Parathyroid adenoma (tissue), 2 donors: ENCODE measurements around the gene TIMM44.
A peak's percentile ranks its signal among the peaks of the same experiment; 100 is the strongest.

ENCODE experiments used
- H2AFZ ChIP-seq: fragments of 300-600 bp; sonication (generic); one replicate; pipeline ENCODE4 v1.7.0; 2017; ENCODE audit warnings: antibody characterized with exemption, mild to moderate bottlenecking
- H3K27ac ChIP-seq: fragments of 300-600 bp; sonication (generic); one replicate; pipeline ENCODE4 v1.7.0; 2017
- H3K27me3 ChIP-seq: fragments of 300-600 bp; sonication (generic); one replicate; pipeline ENCODE4 v1.7.0; 2017; ENCODE audit warnings: low read length; ENCODE audit not compliant: control insufficient read depth, insufficient read depth
- H3K36me3 ChIP-seq: fragments of 300-600 bp; sonication (generic); one replicate; pipeline ENCODE4 v1.7.0; 2017; ENCODE audit warnings: low read length; ENCODE audit not compliant: control insufficient read depth, insufficient read depth
- H3K4me1 ChIP-seq: fragments of 300-600 bp; sonication (generic); one replicate; pipeline ENCODE4 v1.7.0; 2017; ENCODE audit warnings: control low read depth
- H3K4me2 ChIP-seq: fragments of 300-600 bp; sonication (generic); one replicate; pipeline ENCODE4 v1.7.0; 2017; ENCODE audit warnings: low read length
- H3K4me3 ChIP-seq: fragments of 300-600 bp; sonication (generic); one replicate; pipeline ENCODE4 v1.7.0; 2017; ENCODE audit warnings: low read depth, low read length
- H3K79me2 ChIP-seq: fragments of 300-600 bp; sonication (generic); one replicate; pipeline ENCODE4 v1.7.0; 2017; ENCODE audit warnings: control low read depth
- H3K9ac ChIP-seq: fragments of 300-600 bp; sonication (generic); one replicate; pipeline ENCODE4 v1.7.0; 2017; ENCODE audit warnings: mild to moderate bottlenecking
- H3K9me3 ChIP-seq: fragments of 300-600 bp; sonication (generic); one replicate; pipeline ENCODE4 v1.7.0; 2017; ENCODE audit warnings: low read length; ENCODE audit not compliant: control insufficient read depth
- TF ChIP-seq, protein P1 (sequence below): fragments of 300-600 bp; sonication (generic); IDR thresholded peaks from one replicate; pipeline ENCODE4 v1.7.0; 2017; ENCODE audit warnings: antibody characterized with exemption, mild to moderate bottlenecking
- donor health status: primary hyperparathyroidism.

Gene TIMM44

DNA sequence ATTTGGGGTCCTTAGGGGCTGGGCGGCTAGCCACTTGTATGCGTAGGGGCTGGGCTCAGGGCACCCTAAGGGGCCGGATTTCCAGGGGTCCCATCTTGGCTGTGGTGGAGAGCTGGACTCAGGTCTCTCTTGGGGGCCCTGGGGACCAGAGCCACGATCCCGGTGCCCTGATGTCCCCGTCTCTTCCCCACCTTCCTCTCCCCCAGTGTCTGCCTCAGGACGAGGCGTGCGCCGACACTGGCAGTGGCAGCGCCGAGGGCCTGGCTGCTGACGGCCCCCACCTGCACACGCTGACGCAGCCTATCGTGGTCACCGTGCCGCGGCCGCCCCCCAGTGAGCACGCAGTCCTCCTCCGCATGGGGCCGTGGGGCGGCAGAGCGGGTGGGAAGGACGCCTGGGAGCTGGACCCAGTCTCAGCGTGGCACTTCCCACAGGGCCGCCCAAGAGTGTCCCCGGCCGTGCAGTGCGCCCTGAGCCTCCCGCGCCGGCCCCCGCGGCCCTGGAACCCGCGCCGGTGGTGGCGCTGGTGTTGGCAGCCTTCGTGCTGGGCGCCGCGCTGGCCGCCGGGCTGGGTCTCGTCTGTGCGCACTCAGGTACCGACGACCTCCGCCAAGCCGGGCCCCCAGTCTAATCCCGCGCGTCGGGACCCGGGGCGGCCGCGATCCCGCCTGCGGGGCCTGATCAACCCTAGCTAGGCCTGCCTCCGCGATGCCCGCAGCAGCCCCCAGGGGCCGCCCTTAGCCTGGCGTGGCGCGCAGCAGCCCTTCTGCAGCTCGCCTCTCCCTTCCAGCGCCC lies 26.0 kb downstream of the TIMM44 start:
- no peaks in the 10 kb centered on the region for H3K36me3 ChIP-seq
- peak overlapping the region; percentile 61 for H3K4me2 ChIP-seq
- peak overlapping the region; percentile 45 for H3K4me3 ChIP-seq
- no peaks in the 10 kb centered on the region for H3K9me3 ChIP-seq
- no peaks in the 10 kb centered on the region for H3K27me3 ChIP-seq
- peak overlapping the region; percentile 83 for H3K27ac ChIP-seq
- peak overlapping the region; percentile 17 for H3K9ac ChIP-seq
- H2AFZ ChIP-seq = peak overlapping the region; percentile 65
- no peaks in the 10 kb centered on the region for H3K79me2 ChIP-seq
- TF ChIP-seq, protein P1, sequence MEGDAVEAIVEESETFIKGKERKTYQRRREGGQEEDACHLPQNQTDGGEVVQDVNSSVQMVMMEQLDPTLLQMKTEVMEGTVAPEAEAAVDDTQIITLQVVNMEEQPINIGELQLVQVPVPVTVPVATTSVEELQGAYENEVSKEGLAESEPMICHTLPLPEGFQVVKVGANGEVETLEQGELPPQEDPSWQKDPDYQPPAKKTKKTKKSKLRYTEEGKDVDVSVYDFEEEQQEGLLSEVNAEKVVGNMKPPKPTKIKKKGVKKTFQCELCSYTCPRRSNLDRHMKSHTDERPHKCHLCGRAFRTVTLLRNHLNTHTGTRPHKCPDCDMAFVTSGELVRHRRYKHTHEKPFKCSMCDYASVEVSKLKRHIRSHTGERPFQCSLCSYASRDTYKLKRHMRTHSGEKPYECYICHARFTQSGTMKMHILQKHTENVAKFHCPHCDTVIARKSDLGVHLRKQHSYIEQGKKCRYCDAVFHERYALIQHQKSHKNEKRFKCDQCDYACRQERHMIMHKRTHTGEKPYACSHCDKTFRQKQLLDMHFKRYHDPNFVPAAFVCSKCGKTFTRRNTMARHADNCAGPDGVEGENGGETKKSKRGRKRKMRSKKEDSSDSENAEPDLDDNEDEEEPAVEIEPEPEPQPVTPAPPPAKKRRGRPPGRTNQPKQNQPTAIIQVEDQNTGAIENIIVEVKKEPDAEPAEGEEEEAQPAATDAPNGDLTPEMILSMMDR = peak; percentile 70
- peaks cover 3% of the 10 kb centered on the region for H3K4me1 ChIP-seq

DNA sequence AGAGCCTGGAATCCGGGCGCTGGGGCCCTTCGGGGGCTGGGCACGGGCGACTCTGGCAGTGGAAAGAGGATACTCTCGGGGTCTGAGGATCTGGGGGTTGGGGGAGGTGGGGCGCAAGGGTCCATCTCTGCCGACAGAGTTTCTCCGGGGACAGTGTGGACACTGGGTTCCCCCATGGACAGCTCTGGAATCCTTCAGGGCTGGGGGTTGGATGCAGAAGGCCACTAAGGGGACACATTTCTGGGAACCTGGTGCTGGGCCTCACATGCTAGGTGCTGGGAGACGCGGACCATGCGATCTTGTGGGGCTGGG lies 26.6 kb downstream of the TIMM44 start:
- H3K36me3 ChIP-seq = no peaks in the 10 kb centered on the region
- H3K9me3 ChIP-seq = no peaks in the 10 kb centered on the region
- H3K9ac ChIP-seq = peak overlapping the region; percentile 17
- H2AFZ ChIP-seq = peak overlapping the region; percentile 65
- no peaks in the 10 kb centered on the region for H3K27me3 ChIP-seq
- peak overlapping the region; percentile 45 for H3K4me3 ChIP-seq
- peaks cover 3% of the 10 kb centered on the region for H3K4me1 ChIP-seq
- H3K4me2 ChIP-seq = peak overlapping the region; percentile 61
- H3K79me2 ChIP-seq = no peaks in the 10 kb centered on the region
- peak overlapping the region; percentile 83 for H3K27ac ChIP-seq
- TF ChIP-seq, protein P1 = no peak

DNA sequence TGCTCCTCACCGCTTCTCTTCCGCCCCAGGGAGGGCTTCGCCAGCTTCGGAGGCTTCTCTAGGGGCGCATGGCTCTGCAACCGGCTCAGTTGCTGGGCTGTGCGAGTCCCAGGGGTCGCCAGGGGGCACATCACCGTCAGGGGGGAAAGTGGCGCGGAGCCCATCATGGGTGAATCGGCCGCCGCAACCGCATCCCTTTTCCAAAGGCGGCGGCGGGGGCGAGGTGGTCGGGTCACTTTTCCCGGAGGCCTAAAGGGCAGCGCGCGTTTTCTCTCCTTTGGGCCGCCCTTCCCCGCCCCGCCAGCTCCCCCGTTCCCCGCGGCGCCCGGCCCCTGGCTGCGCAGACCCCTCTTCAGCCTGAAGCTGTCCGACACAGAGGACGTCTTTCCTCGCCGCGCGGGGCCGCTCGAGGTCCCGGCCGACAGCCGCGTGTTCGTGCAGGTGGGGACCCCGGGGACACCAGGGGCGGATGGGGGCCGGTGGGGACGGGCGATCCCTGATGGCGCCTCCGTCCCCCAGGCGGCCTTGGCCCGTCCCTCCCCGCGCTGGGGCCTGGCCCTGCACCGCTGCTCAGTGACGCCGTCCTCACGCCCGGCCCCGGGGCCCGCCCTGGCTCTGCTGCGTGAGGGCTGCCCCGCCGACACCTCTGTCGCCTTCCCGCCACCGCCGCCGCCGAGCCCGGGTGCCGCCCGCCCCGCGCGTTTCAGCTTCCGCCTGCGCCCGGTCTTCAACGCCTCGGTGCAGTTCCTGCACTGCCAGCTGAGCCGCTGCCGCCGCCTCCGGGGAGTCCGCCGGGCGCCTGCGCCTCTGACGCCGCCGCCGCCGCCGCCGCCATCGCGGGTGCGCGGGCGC lies 27.1 kb downstream of the TIMM44 start:
- TF ChIP-seq, protein P1 = no peak
- Histone ChIP-seq H3K4me3 (peak overlapping the region; percentile 47), H3K27me3 (no peaks in the 10 kb centered on the region), H3K27ac (peak overlapping the region; percentile 83), H3K4me2 (peak overlapping the region; percentile 61), H2AFZ (peak overlapping the region; percentile 65), H3K9me3 (no peaks in the 10 kb centered on the region), H3K4me1 (peaks cover 3% of the 10 kb centered on the region), H3K36me3 (no peaks in the 10 kb centered on the region), H3K9ac (peak overlapping the region; percentile 42), H3K79me2 (no peaks in the 10 kb centered on the region)

DNA sequence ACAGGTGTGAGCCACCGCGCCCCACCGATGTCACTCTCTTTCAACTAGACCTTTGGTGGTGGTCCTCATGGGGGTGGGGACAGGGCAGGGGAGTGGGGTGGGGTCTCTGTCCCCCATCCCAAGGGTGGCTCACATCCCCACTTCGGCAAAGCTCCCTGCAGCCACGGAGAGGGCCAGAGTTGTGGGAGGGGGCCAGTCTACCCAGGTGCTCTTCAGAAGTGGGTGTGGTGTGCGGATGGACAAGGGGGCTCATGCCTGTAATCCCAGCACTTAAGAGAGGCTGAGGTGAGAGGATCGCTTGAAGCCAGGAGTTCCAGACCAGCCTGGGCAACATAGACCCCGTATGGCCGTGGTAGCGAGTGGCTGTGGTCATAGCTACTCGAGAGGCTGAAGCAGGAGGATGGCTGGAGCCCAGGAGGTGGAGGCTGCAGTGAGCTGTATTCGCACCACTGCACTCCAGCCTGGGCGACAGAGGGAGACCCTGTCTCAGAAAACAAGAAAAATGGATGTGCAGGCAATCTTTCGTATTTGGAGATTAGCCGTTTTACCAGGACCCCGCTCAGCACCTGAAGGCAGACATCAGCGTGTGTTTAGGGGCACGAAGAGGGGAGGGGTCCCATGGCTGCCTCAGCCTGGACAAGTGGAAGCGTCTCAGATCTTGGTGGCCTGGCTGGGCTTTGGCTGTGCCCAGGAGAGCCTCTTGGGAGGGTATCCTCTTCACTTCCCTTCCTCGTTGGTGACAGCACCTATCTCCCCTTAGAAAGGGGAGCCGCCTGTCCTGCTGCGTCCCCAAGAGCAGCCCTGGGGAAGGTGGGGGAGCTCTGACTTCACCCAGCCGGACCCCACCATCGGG lies 28.0 kb downstream of the TIMM44 start:
- Histone ChIP-seq H3K9me3 (no peaks in the 10 kb centered on the region), H3K79me2 (no peaks in the 10 kb centered on the region), H3K4me2 (peak overlapping the region; percentile 61), H2AFZ (peak overlapping the region; percentile 65), H3K9ac (peak overlapping the region; percentile 42), H3K36me3 (no peaks in the 10 kb centered on the region), H3K4me3 (peak overlapping the region; percentile 47), H3K27ac (peak overlapping the region; percentile 83), H3K27me3 (no peaks in the 10 kb centered on the region), H3K4me1 (peaks cover 3% of the 10 kb centered on the region)
- TF ChIP-seq, protein P1 = no peak
